K562 (cell line): ENCODE results near the gene PITPNC1. TPM values are rescaled to one million over a fixed set of nuclear protein-coding genes. Genes with fewer than 3 reads are reported as not detected.

Experiments
- ATAC-seq: fragments of 200-7000 bp; cut with Tn5 transposase; 3 replicates; pipeline ENCODE4 v1.9.1; 2020; ENCODE audit warnings: moderate library complexity
- BruUV-seq: library from RNA; stranded (reverse); fragments of 400-500 nt; replicated peaks from 2 replicates; lab custom pipeline; 2021; lab: Mats Ljungman, UMichigan
- CTCF ChIA-PET: fragments of 300-600 bp; formaldehyde crosslinking; extraction: SDS; loops from one replicate; lab custom pipeline; 2021; ENCODE audit warnings: low intra/inter-chr PET ratio; lab: Yijun Ruan, JAX
- POLR2A ChIA-PET: fragments of 300-600, 350-650 bp; sonication (Branson Sonifier 250); formaldehyde crosslinking; extraction: SDS; loops from one replicate; lab custom pipeline; 2021; ENCODE audit warnings: antibody characterized with exemption, inconsistent platforms; lab: Yijun Ruan, JAX
- DNase-seq, 4 experiments: peaks; one replicate each; pipeline versions ENCODE4 v3.0.0 to v3.0.0-alpha.2; 2011 to 2018; ENCODE audit warnings: low spot score in 3 of 4, mixed read lengths in 3 of 4; ENCODE audit errors: extremely low read depth in 1 of 4
- FAIRE-seq: peaks from 2 replicates; lab custom pipeline; 2011; peaks lifted over from hg19 to GRCh38; lab: Jason Lieb, UNC
- H2AFZ ChIP-seq: 2 replicates; pipeline ENCODE4 v1.6.0; 2011; ENCODE audit warnings: low read depth, low read length, control low read depth, inconsistent platforms
- H3K27ac ChIP-seq: fragments of 200-600 bp; 3 replicates; pipeline ENCODE4 v1.8.0; 2011; ENCODE audit warnings: low read depth, mild to moderate bottlenecking, control low read depth, inconsistent platforms, low read length, moderate library complexity, mixed read lengths; ENCODE audit errors: extremely low read depth
- H3K27me3 ChIP-seq, 2 experiments: fragments of 300-600 bp in 1 of 2; 2 replicates in 1 of 2; 3 replicates in 1 of 2; pipeline versions ENCODE4 v1.6.0 to v1.8.0; 2011; ENCODE audit warnings: inconsistent platforms in 2 of 2, low read length in 2 of 2, mild to moderate bottlenecking in 1 of 2, mixed read lengths in 1 of 2, moderate library complexity in 1 of 2; ENCODE audit not compliant: control insufficient read depth in 2 of 2, insufficient read depth in 2 of 2
- H3K36me3 ChIP-seq: fragments of 300-600 bp; 3 replicates; pipeline ENCODE4 v1.8.0; 2011; ENCODE audit warnings: mild to moderate bottlenecking, low read length, inconsistent platforms; ENCODE audit not compliant: control insufficient read depth, insufficient read depth
- H3K4me1 ChIP-seq, 2 experiments: fragments of 200-600 bp in 1 of 2; replicated peaks in 1 of 2; 2 replicates in 1 of 2; 3 replicates in 1 of 2; pipeline versions ENCODE4 v1.5.1 to v1.8.0; 2011; ENCODE audit warnings: inconsistent platforms in 2 of 2, low read length in 2 of 2, mild to moderate bottlenecking in 1 of 2, mixed read lengths in 1 of 2, moderate library complexity in 1 of 2; ENCODE audit not compliant: control insufficient read depth in 2 of 2, insufficient read depth in 2 of 2
- H3K4me2 ChIP-seq: 2 replicates; pipeline ENCODE4 v1.6.1; 2011; ENCODE audit warnings: low read length, control low read depth, inconsistent platforms, mixed read lengths; ENCODE audit not compliant: insufficient read depth
- H3K4me3 ChIP-seq: fragments of 200-600 bp; sonication (generic), shearing (Covaris generic); 2 replicates; pipeline ENCODE4 v1.5.1; 2016; ENCODE audit warnings: control low read depth, inconsistent platforms
- H3K79me2 ChIP-seq: fragments of 200-600 bp; 3 replicates; pipeline ENCODE4 v1.8.0; 2011; ENCODE audit warnings: low read length, inconsistent platforms; ENCODE audit not compliant: control insufficient read depth, insufficient read depth
- H3K9ac ChIP-seq, 2 experiments: 2 replicates each; pipeline versions ENCODE4 v1.6.0 to v1.6.1; 2011; ENCODE audit warnings: low read depth in 2 of 2, low read length in 2 of 2, control low read depth in 1 of 2, inconsistent platforms in 1 of 2, mild to moderate bottlenecking in 1 of 2, mixed read lengths in 1 of 2; ENCODE audit not compliant: insufficient read depth in 1 of 2
- H3K9me1 ChIP-seq: one replicate; pipeline ENCODE4 v1.6.0; 2011; ENCODE audit warnings: inconsistent platforms, mild to moderate bottlenecking, low read length, moderate library complexity; ENCODE audit not compliant: control insufficient read depth, insufficient read depth
- H3K9me3 ChIP-seq: replicated peaks from 2 replicates; pipeline ENCODE4 v1.5.1; 2011; ENCODE audit warnings: low read depth, low read length, inconsistent platforms; ENCODE audit not compliant: control insufficient read depth, insufficient read depth
- H4K20me1 ChIP-seq: replicated peaks from 2 replicates; pipeline ENCODE4 v1.6.1; 2011; ENCODE audit warnings: low read length, inconsistent platforms, mixed read lengths; ENCODE audit not compliant: control insufficient read depth, insufficient read depth
- KHSRP ChIP-seq: fragments of 450-650 bp; IDR thresholded peaks from 2 replicates; pipeline ENCODE4 v1.6.1; 2017
- NCOA4 ChIP-seq: fragments of 450-650 bp; IDR thresholded peaks from 2 replicates; pipeline ENCODE4 v1.6.1; 2018; ENCODE audit warnings: mild to moderate bottlenecking; ENCODE audit not compliant: partially characterized antibody
- USF2 ChIP-seq: sonication (generic); formaldehyde crosslinking; IDR thresholded peaks from 2 replicates; pipeline ENCODE4 v1.5.0; 2020; ENCODE audit warnings: missing genetic modification reagents
- ZFP1 ChIP-seq: fragments of 450-650 bp; formaldehyde crosslinking; IDR thresholded peaks from 2 replicates; pipeline ENCODE4 v1.4.0; 2020; ENCODE audit warnings: mild to moderate bottlenecking, mixed read lengths
- ZNF143 ChIP-seq: sonication (generic); formaldehyde crosslinking; IDR thresholded peaks from 2 replicates; pipeline ENCODE4 v1.9.0; 2022; ENCODE audit warnings: mild to moderate bottlenecking, missing genetic modification reagents
- ZNF263 ChIP-seq: sonication (generic); formaldehyde crosslinking; IDR thresholded peaks from 2 replicates; pipeline ENCODE4 v1.8.0; 2022; ENCODE audit warnings: mild to moderate bottlenecking, missing genetic modification reagents, borderline replicate concordance
- ZNF311 ChIP-seq: fragments of 250-450 bp; sonication (Bioruptor Pico); IDR thresholded peaks from 2 replicates; pipeline ENCODE4 v1.4.0; 2020; ENCODE audit warnings: mild to moderate bottlenecking, moderate library complexity
- ZNF764 ChIP-seq: fragments of 250-450 bp; sonication (Bioruptor Pico); IDR thresholded peaks from 2 replicates; pipeline ENCODE4 v1.4.0; 2020; ENCODE audit warnings: low read depth, mild to moderate bottlenecking, moderate library complexity
- ZNF77 ChIP-seq: fragments of 250-450 bp; sonication (Bioruptor Pico); IDR thresholded peaks from 2 replicates; pipeline ENCODE4 v1.5.0; 2020
- WGBS: fragments of 100-300 bp; shearing (Covaris generic); methylation state at CpG from one replicate; pipeline ENCODE4 v1.1.6; 2016; ENCODE audit warnings: low coverage, mixed read lengths; ENCODE audit not compliant: insufficient coverage; ENCODE audit errors: missing lambda C conversion rate; 5-methylcytosine and 5-hydroxymethylcytosine counted together
- in situ Hi-C: fragments of 300-500 bp; cut with MboI; formaldehyde crosslinking; loops from 4 replicates; pipeline ENCODE4 v1.15.0; 2018; ENCODE audit warnings: inconsistent platforms, mixed read lengths
- intact Hi-C: fragments of 100-400 bp; cut with micrococcal nuclease; formaldehyde crosslinking; loops from 2 replicates; pipeline ENCODE4 v1.14.2; 2022
- polyA plus RNA-seq, 8 experiments: library from polyadenylated mRNA; depleted of rRNA in 4 of 8; stranded (reverse) in 5 of 8; unstranded in 3 of 8; fragments of >200 nt; fragmentation: Nextera tagmentation in 2 of 8; fragmentation: Illumina TruSeq in 1 of 8; extraction: Ambion mirVana in 2 of 8; extraction: Trizol in 1 of 8; gene quantifications; 2 replicates each; pipeline versions ENCODE4 v1.2.1 to v1.2.3, GENCODE V29; 2011 to 2014; ENCODE audit warnings: inconsistent platforms in 1 of 8, missing spikeins in 1 of 8
- total RNA-seq, 7 experiments: library from RNA; depleted of rRNA in 6 of 7; stranded (reverse); fragments of >200 nt in 6 of 7; fragmentation: Illumina TruSeq in 2 of 7; extraction: Trizol in 2 of 7; gene quantifications; 2 replicates each; pipeline versions ENCODE4 v1.2.1 to v1.2.3, GENCODE V29; 2011 to 2021; ENCODE audit warnings: low replicate concordance in 1 of 7
- TF ChIP-seq, protein P1 (sequence below): fragments of 450-650 bp; conservative IDR thresholded peaks from 2 replicates; pipeline ENCODE4 v1.6.1; 2016; ENCODE audit warnings: missing genetic modification characterization, low read depth, mild to moderate bottlenecking, missing compliant biosample characterization, moderate library complexity

PITPNC1 gene
- total and polyA plus RNA-seq, 9 of the 15 experiments (the other 6 are each of a cell fraction or from before 2014, with no cell fraction given), result 0.11 to 1.1 (median 0.65) TPM

DNA sequence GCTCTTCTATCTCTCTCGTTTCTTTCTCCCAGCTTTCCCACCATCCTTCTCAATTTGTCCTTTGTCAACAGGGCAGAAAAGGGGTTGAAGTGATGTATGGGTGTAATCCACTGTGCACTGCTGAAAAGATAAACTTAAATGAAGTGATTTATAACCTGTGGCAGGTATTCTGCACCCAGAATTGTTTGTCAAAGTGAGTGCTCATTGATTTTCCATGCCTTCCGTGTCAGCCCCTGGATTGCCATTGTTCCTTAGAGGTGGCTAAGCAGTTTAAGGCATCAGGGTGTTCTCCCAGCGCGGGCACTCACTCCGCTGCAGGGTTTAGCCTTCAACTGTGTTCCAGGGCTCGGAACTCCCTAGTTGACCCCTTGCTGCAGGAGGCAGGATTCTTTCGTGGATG, 82.9 kb downstream of the PITPNC1 start (continued):
- TF ChIP-seq, protein P1, sequence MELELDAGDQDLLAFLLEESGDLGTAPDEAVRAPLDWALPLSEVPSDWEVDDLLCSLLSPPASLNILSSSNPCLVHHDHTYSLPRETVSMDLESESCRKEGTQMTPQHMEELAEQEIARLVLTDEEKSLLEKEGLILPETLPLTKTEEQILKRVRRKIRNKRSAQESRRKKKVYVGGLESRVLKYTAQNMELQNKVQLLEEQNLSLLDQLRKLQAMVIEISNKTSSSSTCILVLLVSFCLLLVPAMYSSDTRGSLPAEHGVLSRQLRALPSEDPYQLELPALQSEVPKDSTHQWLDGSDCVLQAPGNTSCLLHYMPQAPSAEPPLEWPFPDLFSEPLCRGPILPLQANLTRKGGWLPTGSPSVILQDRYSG (tag), result no peak

GRCh38 chr17:67461228-67461780, 84.2 kb downstream of the PITPNC1 start:
- DNase-seq, result no peak
- no peaks in the 10 kb centered on the region for H3K4me1 ChIP-seq

More at GRCh38 chr17:67461228-67461780, 84.2 kb downstream of the PITPNC1 start:
- in situ Hi-C loops, result no loop called here
- no peak overlapping the region for H2AFZ ChIP-seq
- CTCF ChIA-PET, result no interaction called here
- no peak overlapping the region for H3K9ac ChIP-seq
- no peak overlapping the region for H3K27ac ChIP-seq
- no peak overlapping the region for H3K4me3 ChIP-seq
- no peak overlapping the region for H3K4me2 ChIP-seq
- H3K9me1 ChIP-seq, result no peaks in the 10 kb centered on the region
- BruUV-seq, result no TSS peak
- no peaks in the 10 kb centered on the region for H4K20me1 ChIP-seq
- H3K27me3 ChIP-seq, result peaks cover 18 to 50% of the 10 kb centered on the region in 2 experiments
- FAIRE-seq, result no peak
- intact Hi-C loops, result no loop called here
- no peaks in the 10 kb centered on the region for H3K36me3 ChIP-seq
- no peak for TF ChIP-seq ZNF143 (CRISPR knock-in tag)
- no peak for TF ChIP-seq USF2 (CRISPR knock-in tag)
- TF ChIP-seq ZFP1, result no peak
- TF ChIP-seq ZNF263 (CRISPR knock-in tag), result no peak
- TF ChIP-seq KHSRP, result no peak
- TF ChIP-seq ZNF311 (CRISPR knock-in tag), result no peak
- TF ChIP-seq ZNF764, result no peak
- TF ChIP-seq ZNF77 (CRISPR knock-in tag), result no peak
- TF ChIP-seq NCOA4, result no peak
- POLR2A ChIA-PET, result no interaction called here
- no peak for ATAC-seq
- no peaks in the 10 kb centered on the region for H3K9me3 ChIP-seq
- under 1% methylated on average over 6 of the region's 6 CpGs for WGBS
- no peaks in the 10 kb centered on the region for H3K79me2 ChIP-seq
